HCT116 (cell line): ENCODE data around the gene LSP1. TPM values are rescaled to one million over a fixed set of nuclear protein-coding genes. Genes with fewer than 3 reads are reported as not detected.

Source experiments
- ATAC-seq: fragments of 200-7000 bp; cut with Tn5 transposase; 2 replicates; pipeline ENCODE4 v1.9.1; 2020; ENCODE audit warnings: mild to moderate bottlenecking, moderate library complexity
- BruUV-seq: library from RNA; stranded (reverse); fragments of 400-500 nt; replicated peaks from 2 replicates; lab custom pipeline; 2021; lab: Mats Ljungman, UMichigan
- CTCF ChIA-PET: fragments of 300-600 bp; sonication (Branson Sonifier 250); formaldehyde crosslinking; loops from one replicate; lab custom pipeline; 2021; ENCODE audit warnings: antibody characterized with exemption; lab: Charles Lee
- POLR2A ChIA-PET: fragments of 300-600, 350-600 bp; sonication (Branson Sonifier 250); formaldehyde crosslinking; loops from one replicate; lab custom pipeline; 2021; ENCODE audit warnings: antibody characterized with exemption; lab: Charles Lee
- RAD21 ChIA-PET, 2 experiments: fragments of 300-600 bp; sonication (Branson Sonifier 250); formaldehyde crosslinking; loops; one replicate each; lab custom pipeline; 2023; ENCODE audit warnings: low total read pairs in 2 of 2; ENCODE audit not compliant: uncharacterized antibody in 2 of 2, unreplicated experiment in 2 of 2, low non-redundant PET in 1 of 2; lab: Charles Lee
- DNase-seq: peaks from one replicate; pipeline ENCODE4 v3.0.0-alpha.2; 2010; ENCODE audit warnings: low read depth, low spot score
- H2AFZ ChIP-seq: fragments of 200-600 bp; shearing (Covaris generic), sonication (generic); 2 replicates; pipeline ENCODE4 v1.6.1; 2017; ENCODE audit warnings: low read depth, mixed run types, mixed read lengths, antibody characterized with exemption, low read length; ENCODE audit not compliant: poor library complexity, severe bottlenecking
- H3K27ac ChIP-seq: 2 replicates; pipeline ENCODE4 v1.5.1; 2012; ENCODE audit warnings: low read depth, low read length
- H3K27me3 ChIP-seq: fragments of 200-600 bp; sonication (generic); 2 replicates; pipeline ENCODE4 v1.6.1; 2016; ENCODE audit warnings: mixed run types, low read length, mixed read lengths; ENCODE audit not compliant: insufficient read depth
- H3K36me3 ChIP-seq, 2 experiments: fragments of 200-500 bp in 1 of 2; fragments of 200-600 bp in 1 of 2; sonication (Bioruptor generic) in 1 of 2; sonication (generic) in 1 of 2; 2 replicates each; pipeline versions ENCODE4 v1.5.1 to v1.6.1; 2014 to 2016; ENCODE audit warnings: low read length in 2 of 2, inconsistent platforms in 1 of 2, mixed read lengths in 1 of 2, mixed run types in 1 of 2; ENCODE audit not compliant: insufficient read depth in 2 of 2, control insufficient read depth in 1 of 2
- H3K4me1 ChIP-seq, 2 experiments: fragments of 200-600 bp in 1 of 2; sonication (generic) in 1 of 2; 2 replicates each; pipeline versions ENCODE4 v1.5.1 to v1.6.1; 2012 to 2017; ENCODE audit warnings: low read length in 2 of 2, inconsistent platforms in 1 of 2, mild to moderate bottlenecking in 1 of 2, mixed read lengths in 1 of 2, mixed run types in 1 of 2, moderate library complexity in 1 of 2; ENCODE audit not compliant: insufficient read depth in 2 of 2, control insufficient read depth in 1 of 2
- H3K4me2 ChIP-seq: fragments of 200-600 bp; sonication (generic); 2 replicates; pipeline ENCODE4 v1.6.1; 2017; ENCODE audit warnings: mixed run types, low read length, mixed read lengths
- H3K4me3 ChIP-seq, 2 experiments: fragments of 200-600 bp in 1 of 2; sonication (generic) in 1 of 2; replicated peaks in 1 of 2; 2 replicates each; pipeline ENCODE4 v1.5.1; 2011 to 2016; ENCODE audit warnings: low read length in 2 of 2, control low read depth in 1 of 2, low read depth in 1 of 2, mild to moderate bottlenecking in 1 of 2, mixed read lengths in 1 of 2, mixed run types in 1 of 2
- H3K79me2 ChIP-seq: fragments of 200-600 bp; sonication (generic); 2 replicates; pipeline ENCODE4 v1.6.1; 2017; ENCODE audit warnings: mild to moderate bottlenecking, mixed run types, low read length, moderate library complexity, mixed read lengths; ENCODE audit not compliant: insufficient read depth
- H3K9ac ChIP-seq: fragments of 200-600 bp; sonication (generic); 2 replicates; pipeline ENCODE4 v1.6.1; 2016; ENCODE audit warnings: low read length, mixed read lengths
- H3K9me2 ChIP-seq: fragments of 200-600 bp; sonication (generic), shearing (Covaris generic); 2 replicates; pipeline ENCODE4 v1.6.1; 2017; ENCODE audit warnings: mixed run types, mild to moderate bottlenecking, moderate library complexity; ENCODE audit not compliant: insufficient read depth
- H3K9me3 ChIP-seq, 2 experiments: fragments of 200-500 bp in 1 of 2; fragments of 200-600 bp in 1 of 2; sonication (Bioruptor generic) in 1 of 2; sonication (generic) in 1 of 2; 2 replicates each; pipeline ENCODE4 v1.6.1; 2014 to 2017; ENCODE audit warnings: low read length in 2 of 2, mixed read lengths in 2 of 2, inconsistent platforms in 1 of 2, low read depth in 1 of 2, mild to moderate bottlenecking in 1 of 2, mixed run types in 1 of 2, moderate library complexity in 1 of 2; ENCODE audit not compliant: control insufficient read depth in 1 of 2, insufficient read depth in 1 of 2
- H4K20me1 ChIP-seq: fragments of 200-600 bp; sonication (generic), shearing (Covaris generic); 2 replicates; pipeline ENCODE4 v1.6.1; 2017; ENCODE audit warnings: mixed run types, mild to moderate bottlenecking, moderate library complexity; ENCODE audit not compliant: insufficient read depth
- CBX3 ChIP-seq: IDR thresholded peaks from 2 replicates; pipeline ENCODE4 v1.6.1; 2012; ENCODE audit warnings: low read depth
- ELF1 ChIP-seq: IDR thresholded peaks from 2 replicates; pipeline ENCODE4 v1.6.1; 2012; ENCODE audit warnings: low read depth, borderline replicate concordance
- JUND ChIP-seq: IDR thresholded peaks from 2 replicates; pipeline ENCODE4 v1.6.1; 2012
- POLR2A ChIP-seq: IDR thresholded peaks from 2 replicates; pipeline ENCODE4 v1.7.0; 2011; ENCODE audit warnings: borderline replicate concordance; ENCODE audit not compliant: insufficient read depth, insufficient read length; ENCODE audit errors: extremely low read depth
- POLR2AphosphoS5 ChIP-seq: IDR thresholded peaks from 2 replicates; pipeline ENCODE4 v1.6.1; 2011; ENCODE audit warnings: mild to moderate bottlenecking, low read depth, low read length, moderate library complexity
- RAD21 ChIP-seq: IDR thresholded peaks from 2 replicates; pipeline ENCODE4 v1.6.1; 2012; ENCODE audit warnings: low read depth, mild to moderate bottlenecking
- REST ChIP-seq: IDR thresholded peaks from 2 replicates; pipeline ENCODE4 v1.6.1; 2012; ENCODE audit warnings: low read depth
- SIN3A ChIP-seq: IDR thresholded peaks from 2 replicates; pipeline ENCODE4 v1.6.1; 2012; ENCODE audit warnings: low read depth
- SP1 ChIP-seq: IDR thresholded peaks from 2 replicates; pipeline ENCODE4 v1.6.1; 2012; ENCODE audit warnings: low read depth
- TCF7L2 ChIP-seq: IDR thresholded peaks from 2 replicates; pipeline ENCODE4 v1.7.0; 2011; ENCODE audit warnings: borderline replicate concordance, inconsistent platforms; ENCODE audit not compliant: insufficient read depth, insufficient read length; ENCODE audit errors: extremely low read depth
- YY1 ChIP-seq: IDR thresholded peaks from 2 replicates; pipeline ENCODE4 v1.6.1; 2011; ENCODE audit warnings: low read length, low read depth, moderate library complexity, mild to moderate bottlenecking; ENCODE audit not compliant: insufficient replicate concordance; ENCODE audit errors: extremely low read depth
- ZBTB33 ChIP-seq: IDR thresholded peaks from 2 replicates; pipeline ENCODE4 v1.6.1; 2011; ENCODE audit warnings: mild to moderate bottlenecking, low read length, moderate library complexity; ENCODE audit not compliant: insufficient replicate concordance; ENCODE audit errors: extremely low read depth
- ZFX ChIP-seq: fragments of 450-650 bp; IDR thresholded peaks from 2 replicates; pipeline ENCODE4 v1.6.1; 2017
- ZNF274 ChIP-seq: fragments of 200-500 bp; sonication (Bioruptor generic); IDR thresholded peaks from 2 replicates; pipeline ENCODE4 v1.6.1; 2014; ENCODE audit warnings: mild to moderate bottlenecking, low read depth, low read length, inconsistent platforms
- intact Hi-C: fragments of 100-400 bp; cut with micrococcal nuclease; formaldehyde crosslinking; loops from 2 replicates; pipeline ENCODE4 v1.10.0; 2022
- total RNA-seq: library from RNA; stranded (reverse); gene quantifications from one replicate; pipeline ENCODE4 v1.2.1, GENCODE V29; 2021; ENCODE audit not compliant: unreplicated experiment

LSP1 gene
- total RNA-seq, 1 experiment from 2014 or later = 1.3 TPM

- H3K79me2 ChIP-seq = no peaks in the 10 kb centered on the region
- H3K36me3 ChIP-seq = no peaks in the 10 kb centered on the region
- no peak overlapping the region for H2AFZ ChIP-seq
- no peak for ATAC-seq
- no peak for TF ChIP-seq ZNF274
- TF ChIP-seq POLR2A = no peak
- no peak for TF ChIP-seq ZFX
- no peak for TF ChIP-seq YY1
- TF ChIP-seq ELF1 = no peak
- no peak for TF ChIP-seq JUND
- TF ChIP-seq REST = no peak
- no peak for TF ChIP-seq RAD21
- TF ChIP-seq ZBTB33 = no peak
- TF ChIP-seq CBX3 = no peak
- no peak for TF ChIP-seq TCF7L2
- no peak for TF ChIP-seq SP1
- no peak for TF ChIP-seq SIN3A
- TF ChIP-seq POLR2AphosphoS5 = no peak
- RAD21 ChIA-PET = no interaction called here
- POLR2A ChIA-PET = no interaction called here
- CTCF ChIA-PET = no interaction called here
- intact Hi-C loops = no loop called here
- H4K20me1 ChIP-seq = no peaks in the 10 kb centered on the region
- H3K9me2 ChIP-seq = no peaks in the 10 kb centered on the region
- no TSS peak for BruUV-seq
- no peak overlapping the region for H3K9ac ChIP-seq
- DNase-seq = no peak
- no peak overlapping the region for H3K4me3 ChIP-seq
- no peak overlapping the region for H3K4me2 ChIP-seq
- no peak overlapping the region for H3K27ac ChIP-seq
- no peaks in the 10 kb centered on the region for H3K27me3 ChIP-seq
- H3K9me3 ChIP-seq = no peaks in the 10 kb centered on the region
- H3K4me1 ChIP-seq = no peaks in the 10 kb centered on the region
Observed at GRCh38 chr11:1844221-1845094, 8.4 kb upstream of the LSP1 start.
